ENCODE data around the gene TMEM132E. TPM values are rescaled to one million over a fixed set of nuclear protein-coding genes. Genes with fewer than 3 reads are reported as not detected.

Gene TMEM132E
- total and polyA plus RNA-seq, 2 of the 4 experiments (the other 2 are of a cell fraction): not detected

DNA sequence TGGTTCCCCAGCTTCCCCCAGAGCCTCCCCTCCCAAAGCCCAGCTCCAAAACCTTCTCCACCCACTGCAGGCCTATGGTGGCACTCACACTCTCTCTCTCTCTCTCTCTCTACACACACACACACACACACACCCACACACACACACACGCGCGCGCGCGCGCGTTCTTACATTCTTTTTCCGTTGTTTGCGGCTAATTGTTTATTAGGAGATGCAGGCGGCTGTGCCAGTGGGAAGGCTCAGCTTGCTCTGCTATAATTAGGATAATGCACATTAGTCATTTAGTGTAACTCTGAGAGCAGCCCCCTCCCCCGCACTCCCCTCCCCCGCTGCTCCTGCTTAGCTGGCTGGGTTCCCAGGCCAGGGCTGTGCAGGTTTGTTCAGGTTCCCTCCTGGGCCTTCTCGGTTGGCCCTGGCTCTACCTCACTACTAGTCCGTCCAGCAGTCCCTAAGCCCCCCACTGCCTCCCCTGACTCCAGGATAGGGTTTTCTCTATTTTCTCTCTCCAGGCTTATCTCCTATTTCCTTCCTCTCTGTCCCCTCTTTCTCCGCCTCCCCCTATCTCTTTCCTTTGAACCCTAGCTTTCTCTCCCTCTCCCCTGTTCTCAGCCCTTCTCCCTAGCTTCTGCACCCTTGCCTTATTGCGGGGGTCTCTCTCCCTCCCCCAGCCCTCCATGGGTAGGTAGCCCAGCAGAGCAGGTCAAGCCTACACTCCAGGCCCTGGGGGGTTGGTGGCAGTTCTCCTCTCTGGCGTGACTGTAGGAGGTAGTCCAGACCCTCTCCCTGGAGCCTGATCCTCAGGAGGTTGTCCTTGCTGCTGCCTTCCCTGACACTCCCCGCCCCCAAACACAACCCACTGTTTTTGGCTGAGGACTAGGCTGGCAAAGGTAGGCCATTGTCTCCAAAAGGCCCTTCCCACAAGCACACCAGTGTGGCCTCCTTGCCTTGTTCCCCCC, 34.0 kb downstream of the TMEM132E start:
- Histone ChIP-seq H2BK20ac (ENCODE audit: low read depth, low read length) (no peak overlapping the region), H3K27ac (ENCODE audit: insufficient read depth, low read length) (no peak overlapping the region), H2AK5ac (ENCODE audit: low read depth, low read length) (no peak overlapping the region), H3K4me3 (ENCODE audit: insufficient read depth, low read depth, low read length) (no peak overlapping the region), H4K5ac (ENCODE audit: low read depth, low read length) (no peak overlapping the region), H3K79me1 (ENCODE audit: low read depth in 1 of 2, low read length in 2 of 2) (no peaks in the 10 kb centered on the region), H3K36me3 (ENCODE audit: control insufficient read depth, insufficient read depth, low read length) (no peaks in the 10 kb centered on the region), H3K4me2 (ENCODE audit: low read depth, low read length) (no peak overlapping the region), H3K23ac (ENCODE audit: low read depth, low read length) (no peak overlapping the region), H3K4me1 (ENCODE audit: control insufficient read depth, insufficient read depth, low read length) (no peaks in the 10 kb centered on the region), H2BK120ac (ENCODE audit: low read depth, low read length) (no peak overlapping the region), H4K20me1 (ENCODE audit: insufficient read depth, low read length) (no peaks in the 10 kb centered on the region), H3K9me3 (ENCODE audit: control insufficient read depth, insufficient read depth, low read length) (no peaks in the 10 kb centered on the region), H4K8ac (ENCODE audit: low read depth in 2 of 2, low read length in 2 of 2) (no peak overlapping the region), H2BK15ac (ENCODE audit: low read depth, low read length) (no peak overlapping the region), H3K27me3 (ENCODE audit: control insufficient read depth, insufficient read depth, low read length) (peaks cover 4% of the 10 kb centered on the region), H3K9me1 (ENCODE audit: insufficient read depth, low read length) (no peaks in the 10 kb centered on the region), H3K14ac (replicated peaks; ENCODE audit: low read depth, low read length) (no peak overlapping the region), H2AFZ (replicated peaks; ENCODE audit: low read length, poor library complexity) (no peak overlapping the region), H2AK9ac (replicated peaks; ENCODE audit: low read depth, low read length, poor library complexity) (no peak overlapping the region), H3K9ac (ENCODE audit: low read depth, low read length) (no peak overlapping the region), H3K4ac (ENCODE audit: low read depth, low read length) (no peak overlapping the region), H2BK5ac (ENCODE audit: low read depth, low read length, poor library complexity, severe bottlenecking) (no peak overlapping the region), H3K56ac (ENCODE audit: extremely low read depth, insufficient read depth, low read length) (no peak overlapping the region), H4K91ac (ENCODE audit: insufficient read depth, low read depth, low read length) (no peak overlapping the region), H3K18ac (ENCODE audit: low read depth, low read length) (no peak overlapping the region)
- WGBS, 2 experiments (ENCODE audit: extremely low coverage in 2 of 2, insufficient read length in 1 of 2): no CpG with 5 or more reads among the region's 19 CpGs
- dilution Hi-C loops (cut with HindIII; ENCODE audit: low sequenced_read_pairs, unreplicated experiment): no loop called here
- POLR2A ChIA-PET (ENCODE audit: unreplicated experiment): no interaction called here
- BruUV-seq (replicated peaks): no TSS peak
- DNase-seq (no peak), ATAC-seq (ENCODE audit: low read depth) (no peak)
- intact Hi-C loops (cut with micrococcal nuclease): no loop called here
- in situ Hi-C loops (cut with MboI; ENCODE audit: low sequenced_read_pairs): no loop called here
- TF ChIP-seq CHD1 (IDR thresholded peaks at IDR 0.05; ENCODE audit: low read depth, low read length) (no peak), RCOR1 (IDR thresholded peaks at IDR 0.05; ENCODE audit: insufficient replicate concordance, low read length) (no peak), MAZ (IDR thresholded peaks at IDR 0.05; ENCODE audit: borderline replicate concordance, low read depth, low read length) (no peak), POLR2A (IDR thresholded peaks at IDR 0.05; ENCODE audit: low read depth, low read length) (no peak), MAFK (IDR thresholded peaks at IDR 0.05; ENCODE audit: low read depth, low read length) (no peak), FOS (IDR thresholded peaks at IDR 0.05; ENCODE audit: low read depth, low read length) (no peak), BHLHE40 (IDR thresholded peaks at IDR 0.05; ENCODE audit: low read depth, low read length) (no peak), RFX5 (IDR thresholded peaks at IDR 0.05; ENCODE audit: low read depth, low read length) (no peak), NFE2L2 (IDR thresholded peaks at IDR 0.05; ENCODE audit: low read depth, low read length) (no peak), RAD21 (IDR thresholded peaks at IDR 0.05; ENCODE audit: low read length) (no peak), CEBPB (IDR thresholded peaks at IDR 0.05; ENCODE audit: low read depth, low read length) (no peak), MXI1 (IDR thresholded peaks at IDR 0.05; ENCODE audit: borderline replicate concordance, low read depth, low read length) (no peak)
- TF ChIP-seq, protein P1, sequence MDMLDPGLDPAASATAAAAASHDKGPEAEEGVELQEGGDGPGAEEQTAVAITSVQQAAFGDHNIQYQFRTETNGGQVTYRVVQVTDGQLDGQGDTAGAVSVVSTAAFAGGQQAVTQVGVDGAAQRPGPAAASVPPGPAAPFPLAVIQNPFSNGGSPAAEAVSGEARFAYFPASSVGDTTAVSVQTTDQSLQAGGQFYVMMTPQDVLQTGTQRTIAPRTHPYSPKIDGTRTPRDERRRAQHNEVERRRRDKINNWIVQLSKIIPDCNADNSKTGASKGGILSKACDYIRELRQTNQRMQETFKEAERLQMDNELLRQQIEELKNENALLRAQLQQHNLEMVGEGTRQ (IDR thresholded peaks at IDR 0.05; ENCODE audit: low read depth, low read length): no peak
- TF ChIP-seq, protein P2, sequence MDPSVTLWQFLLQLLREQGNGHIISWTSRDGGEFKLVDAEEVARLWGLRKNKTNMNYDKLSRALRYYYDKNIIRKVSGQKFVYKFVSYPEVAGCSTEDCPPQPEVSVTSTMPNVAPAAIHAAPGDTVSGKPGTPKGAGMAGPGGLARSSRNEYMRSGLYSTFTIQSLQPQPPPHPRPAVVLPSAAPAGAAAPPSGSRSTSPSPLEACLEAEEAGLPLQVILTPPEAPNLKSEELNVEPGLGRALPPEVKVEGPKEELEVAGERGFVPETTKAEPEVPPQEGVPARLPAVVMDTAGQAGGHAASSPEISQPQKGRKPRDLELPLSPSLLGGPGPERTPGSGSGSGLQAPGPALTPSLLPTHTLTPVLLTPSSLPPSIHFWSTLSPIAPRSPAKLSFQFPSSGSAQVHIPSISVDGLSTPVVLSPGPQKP (IDR thresholded peaks at IDR 0.05; ENCODE audit: borderline replicate concordance, low read depth, low read length): no peak
- TF ChIP-seq, protein P3, sequence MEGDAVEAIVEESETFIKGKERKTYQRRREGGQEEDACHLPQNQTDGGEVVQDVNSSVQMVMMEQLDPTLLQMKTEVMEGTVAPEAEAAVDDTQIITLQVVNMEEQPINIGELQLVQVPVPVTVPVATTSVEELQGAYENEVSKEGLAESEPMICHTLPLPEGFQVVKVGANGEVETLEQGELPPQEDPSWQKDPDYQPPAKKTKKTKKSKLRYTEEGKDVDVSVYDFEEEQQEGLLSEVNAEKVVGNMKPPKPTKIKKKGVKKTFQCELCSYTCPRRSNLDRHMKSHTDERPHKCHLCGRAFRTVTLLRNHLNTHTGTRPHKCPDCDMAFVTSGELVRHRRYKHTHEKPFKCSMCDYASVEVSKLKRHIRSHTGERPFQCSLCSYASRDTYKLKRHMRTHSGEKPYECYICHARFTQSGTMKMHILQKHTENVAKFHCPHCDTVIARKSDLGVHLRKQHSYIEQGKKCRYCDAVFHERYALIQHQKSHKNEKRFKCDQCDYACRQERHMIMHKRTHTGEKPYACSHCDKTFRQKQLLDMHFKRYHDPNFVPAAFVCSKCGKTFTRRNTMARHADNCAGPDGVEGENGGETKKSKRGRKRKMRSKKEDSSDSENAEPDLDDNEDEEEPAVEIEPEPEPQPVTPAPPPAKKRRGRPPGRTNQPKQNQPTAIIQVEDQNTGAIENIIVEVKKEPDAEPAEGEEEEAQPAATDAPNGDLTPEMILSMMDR (conservative IDR thresholded peaks at IDR 0.05; ENCODE audit: low read depth, low read length): no peak
- CTCF ChIA-PET: no interaction called here

All from IMR-90 (cell line).